ENCODE measurements around the gene F2R. TPM values are rescaled to one million over a fixed set of nuclear protein-coding genes. Genes with fewer than 3 reads are reported as not detected.
"Not testable (repeated sequence)": the region's sequence is repeated elsewhere in the genome, so short reads cannot be mapped to it uniquely, and the experiment has no call there.

The F2R gene
- total and polyA plus RNA-seq, 2 of the 13 experiments (the other 11 are each of a cell fraction or from before 2014, with no cell fraction given): 8.3 to 12.3 TPM

DNA sequence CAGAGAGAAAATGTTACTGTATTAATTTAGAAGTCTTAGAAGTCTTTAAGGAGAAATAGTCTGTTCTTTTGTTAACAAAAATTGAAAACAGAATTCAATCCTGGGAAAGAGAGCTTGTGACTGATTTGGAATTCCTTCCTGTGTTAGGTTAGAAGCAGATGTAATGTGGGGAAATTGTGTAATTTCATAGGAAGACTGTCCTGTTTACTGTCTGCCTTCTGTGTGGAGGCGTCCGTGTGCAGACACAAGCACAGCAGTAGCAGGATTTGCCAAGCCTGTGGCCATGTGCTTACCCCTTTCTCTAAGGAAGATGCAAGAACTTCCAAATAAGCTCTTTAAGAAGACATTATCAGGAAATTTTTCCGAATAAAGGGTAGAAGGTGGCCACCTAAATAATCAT is 36.7 kb upstream of the F2R start:
- intact Hi-C loops (cut with micrococcal nuclease; ENCODE audit: unreplicated experiment): no loop called here
- FAIRE-seq: no peak
- WGBS (ENCODE audit: low lambda C conversion rate): 100% methylated on average over 3 of the region's 3 CpGs
- POLR2A ChIA-PET: no interaction called here
- peaks cover 5 to 30% of the 10 kb centered on the region in 2 experiments; a peak in 4 of 5 replicates for H3K36me3 ChIP-seq (replicated peaks in 1 of 2; ENCODE audit: control insufficient read depth in 1 of 2, insufficient read depth in 2 of 2, low read length in 2 of 2)
- no peaks in the 10 kb centered on the region for H3K79me2 ChIP-seq (ENCODE audit: insufficient read depth, low read length)
- no peak overlapping the region for H3K4me3 ChIP-seq (replicated peaks in 1 of 3; ENCODE audit: insufficient read depth in 1 of 3, low read depth in 2 of 3, low read length in 3 of 3)
- no peak for TF ChIP-seq KLF6 (CRISPR knock-in tag; IDR thresholded peaks at IDR 0.05)
- TF ChIP-seq TOE1 (CRISPR knock-in tag; IDR thresholded peaks at IDR 0.05): no peak
- TF ChIP-seq ZFP62 (CRISPR knock-in tag; IDR thresholded peaks at IDR 0.05): no peak
- TF ChIP-seq RBFOX2 (IDR thresholded peaks at IDR 0.05; ENCODE audit: low read depth, low read length): no peak
- TF ChIP-seq ZNF577 (CRISPR knock-in tag; IDR thresholded peaks at IDR 0.05; ENCODE audit: borderline replicate concordance, low read depth): no peak
- no peak for TF ChIP-seq KMT2B (CRISPR knock-in tag; IDR thresholded peaks at IDR 0.05)
- TF ChIP-seq PCBP1 (IDR thresholded peaks at IDR 0.05; ENCODE audit: borderline replicate concordance, low read depth, low read length): no peak
- no peak for TF ChIP-seq ZFP41 (CRISPR knock-in tag; IDR thresholded peaks at IDR 0.05; ENCODE audit: borderline replicate concordance)
- no peak for TF ChIP-seq SRF (IDR thresholded peaks at IDR 0.05; ENCODE audit: low read depth, low read length)
- no peak for TF ChIP-seq ZNF263 (CRISPR knock-in tag; IDR thresholded peaks at IDR 0.05)
- no peak for TF ChIP-seq SOX13 (IDR thresholded peaks at IDR 0.05)
- TF ChIP-seq SOX13 (CRISPR knock-in tag; conservative IDR thresholded peaks at IDR 0.05 in 1 of 2, IDR thresholded peaks at IDR 0.05 in 1 of 2): no peak
- no peak for TF ChIP-seq NFKBIZ (CRISPR knock-in tag; IDR thresholded peaks at IDR 0.05)
- H3K27me3 ChIP-seq (ENCODE audit: control insufficient read depth in 1 of 2, insufficient read depth in 2 of 2, low read length in 2 of 2): no peaks in the 10 kb centered on the region
- peaks cover 8% of the 10 kb centered on the region for H3K4me1 ChIP-seq (ENCODE audit: insufficient read depth, low read length)
- no peaks in the 10 kb centered on the region for H4K20me1 ChIP-seq (ENCODE audit: insufficient read depth, low read length)
- no peak overlapping the region for H3K27ac ChIP-seq (ENCODE audit: extremely low read length, insufficient read depth, low read length)
- no peak overlapping the region for H3K4me2 ChIP-seq (ENCODE audit: low read depth, low read length)
- no peak overlapping the region for H3K9ac ChIP-seq (ENCODE audit: insufficient read depth, low read depth, low read length)
- H3K9me3 ChIP-seq (ENCODE audit: low read length): no peaks in the 10 kb centered on the region
- in situ Hi-C loops (cut with HindIII; ENCODE audit: extremely low pct_ligation_motif_present, low pct_unique_long_range_greater_than_20kb): no loop called here
- no peak overlapping the region for H2AFZ ChIP-seq (ENCODE audit: low read length)
- BruUV-seq (replicated peaks): no TSS peak
- ATAC-seq: no peak
- no peak for DNase-seq (ENCODE audit: low spot score)
- CTCF ChIA-PET (ENCODE audit: low intra/inter-chr PET ratio, low total read pairs): no interaction called here

DNA sequence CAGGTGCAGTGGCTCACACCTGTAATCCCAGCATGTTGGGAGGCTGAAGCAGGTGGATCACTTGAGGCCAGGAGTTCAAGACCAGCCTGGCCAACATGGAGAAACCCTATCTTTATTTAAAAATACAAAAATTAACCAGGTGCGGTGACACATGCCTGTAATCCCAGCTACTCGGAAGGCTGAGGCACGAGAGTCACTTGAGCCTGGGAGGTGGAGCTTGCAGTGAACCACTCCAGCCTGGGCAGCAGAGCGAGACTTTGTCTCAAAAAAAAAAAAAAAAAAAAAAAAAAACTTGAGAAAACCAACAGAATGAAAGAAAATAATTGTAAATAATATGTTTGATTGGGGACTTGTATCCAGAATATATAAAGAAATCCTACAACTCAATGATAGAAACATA is 35.1 kb upstream of the F2R start:
- FAIRE-seq; H3K27ac ChIP-seq (ENCODE audit: extremely low read length, insufficient read depth, low read length); CTCF ChIA-PET (ENCODE audit: low intra/inter-chr PET ratio, low total read pairs); POLR2A ChIA-PET; H3K79me2 ChIP-seq (ENCODE audit: insufficient read depth, low read length); H3K4me3 ChIP-seq (replicated peaks in 1 of 3; ENCODE audit: insufficient read depth in 1 of 3, low read depth in 2 of 3, low read length in 3 of 3); H2AFZ ChIP-seq (ENCODE audit: low read length); H3K9ac ChIP-seq (ENCODE audit: insufficient read depth, low read depth, low read length); BruUV-seq (replicated peaks); H4K20me1 ChIP-seq (ENCODE audit: insufficient read depth, low read length); H3K27me3 ChIP-seq (ENCODE audit: control insufficient read depth in 1 of 2, insufficient read depth in 2 of 2, low read length in 2 of 2); ATAC-seq; intact Hi-C loops (cut with micrococcal nuclease; ENCODE audit: unreplicated experiment); in situ Hi-C loops (cut with HindIII; ENCODE audit: extremely low pct_ligation_motif_present, low pct_unique_long_range_greater_than_20kb); DNase-seq (ENCODE audit: low spot score); H3K9me3 ChIP-seq (ENCODE audit: low read length); H3K4me2 ChIP-seq (ENCODE audit: low read depth, low read length): not testable (repeated sequence)
- 94% methylated on average over 4 of the region's 4 CpGs for WGBS (ENCODE audit: low lambda C conversion rate)
- peaks cover 4 to 31% of the 10 kb centered on the region in 2 experiments; a peak in 3 of 5 replicates for H3K36me3 ChIP-seq (replicated peaks in 1 of 2; ENCODE audit: control insufficient read depth in 1 of 2, insufficient read depth in 2 of 2, low read length in 2 of 2)
- H3K4me1 ChIP-seq (ENCODE audit: insufficient read depth, low read length): peaks cover 24% of the 10 kb centered on the region
